Cardiac fibroblast (primary cell): Measurements from ENCODE around the gene PCBD2.

Source experiments
- DNase-seq, 2 donors: peaks; one replicate each; pipeline versions ENCODE4 v3.0.0 to v3.0.0-alpha.2; 2010; ENCODE audit warnings: low read depth in 2 of 2
- H3K4me3 ChIP-seq, 2 donors: replicated peaks in 1 of 2; 1 replicate in 1 of 2; 2 replicates in 1 of 2; pipeline ENCODE4 v1.5.1; 2011; ENCODE audit warnings: low read depth in 2 of 2, low read length in 2 of 2, mild to moderate bottlenecking in 2 of 2, moderate library complexity in 1 of 2
- CTCF ChIP-seq: IDR thresholded peaks from one replicate; pipeline ENCODE4 v1.5.1; 2011; ENCODE audit warnings: low read depth, mild to moderate bottlenecking, low read length, inconsistent platforms

PCBD2 gene

GRCh38 chr5:134939500-134939899, 34.6 kb downstream of the PCBD2 start:
- TF ChIP-seq CTCF, result no peak
- no peak for DNase-seq
- no peak overlapping the region for H3K4me3 ChIP-seq

DNA sequence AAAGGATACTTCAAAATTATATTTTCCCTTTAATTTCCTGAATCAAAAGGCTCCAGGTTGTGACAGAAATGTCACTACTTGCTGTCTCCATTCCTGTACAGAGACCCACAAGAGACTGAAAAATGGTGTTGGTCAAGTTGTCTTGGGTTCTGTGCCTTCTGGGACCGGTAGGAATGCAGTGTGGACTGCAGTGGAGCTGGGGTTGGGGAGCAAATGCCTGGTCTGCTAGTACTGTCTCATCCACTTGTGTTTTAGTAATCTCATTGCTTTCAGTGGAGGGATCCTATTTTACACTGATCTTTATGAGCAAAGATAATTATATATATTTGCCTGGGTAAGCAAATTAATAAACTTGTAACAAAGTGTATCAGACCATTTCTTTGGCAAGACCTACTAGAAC, 38.6 kb downstream of the PCBD2 start:
- H3K4me3 ChIP-seq, result no peak overlapping the region
- TF ChIP-seq CTCF, result no peak
- DNase-seq, result no peak

GRCh38 chr5:134944630-134945029, 39.7 kb downstream of the PCBD2 start:
- TF ChIP-seq CTCF, result no peak
- no peak for DNase-seq
- H3K4me3 ChIP-seq, result no peak overlapping the region

GRCh38 chr5:134945041-134945440, 40.1 kb downstream of the PCBD2 start:
- H3K4me3 ChIP-seq, result no peak overlapping the region
- no peak for DNase-seq
- TF ChIP-seq CTCF, result no peak

DNA sequence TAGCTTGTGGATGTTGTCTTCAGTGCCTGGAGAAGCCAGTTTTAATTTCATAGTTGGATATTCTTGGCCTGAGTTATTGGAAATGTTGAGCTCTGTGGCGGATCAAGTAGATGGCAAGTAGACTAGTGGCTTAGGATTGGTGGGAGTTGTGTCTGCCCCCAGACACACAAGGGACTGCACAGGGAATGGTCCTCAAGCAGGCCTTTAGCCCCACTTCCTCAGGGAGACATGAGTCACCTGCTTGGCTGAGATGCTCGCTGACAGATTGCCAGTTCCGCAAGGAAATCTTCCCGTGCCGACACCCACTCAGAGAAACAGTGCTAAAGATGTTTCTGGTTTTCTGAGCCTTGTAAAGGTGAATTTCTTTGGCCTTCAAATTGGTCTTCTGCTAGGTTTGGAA, 44.0 kb downstream of the PCBD2 start:
- H3K4me3 ChIP-seq, result no peak overlapping the region
- peak; percentile 61 to 64 for DNase-seq
- no peak for TF ChIP-seq CTCF

DNA sequence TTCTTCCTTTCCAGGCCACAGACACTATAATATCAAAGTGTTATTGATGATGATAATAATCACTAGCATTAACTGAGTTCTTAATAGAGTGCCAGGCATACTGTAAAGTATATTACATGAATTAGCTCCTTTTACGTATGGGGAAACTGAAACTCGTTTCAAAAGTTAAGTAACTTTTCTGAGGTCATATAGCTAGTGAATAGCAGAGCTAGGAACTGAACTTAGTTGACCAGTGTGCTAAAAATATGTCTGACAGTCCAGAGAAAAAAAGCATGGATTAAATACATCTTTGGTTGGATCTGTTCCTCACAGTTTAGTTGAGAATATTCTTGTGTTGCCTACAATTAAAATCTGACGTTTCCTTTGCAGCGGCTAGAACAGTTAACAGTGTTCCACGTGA, 44.4 kb downstream of the PCBD2 start:
- no peak for DNase-seq
- no peak for TF ChIP-seq CTCF
- H3K4me3 ChIP-seq, result no peak overlapping the region

DNA sequence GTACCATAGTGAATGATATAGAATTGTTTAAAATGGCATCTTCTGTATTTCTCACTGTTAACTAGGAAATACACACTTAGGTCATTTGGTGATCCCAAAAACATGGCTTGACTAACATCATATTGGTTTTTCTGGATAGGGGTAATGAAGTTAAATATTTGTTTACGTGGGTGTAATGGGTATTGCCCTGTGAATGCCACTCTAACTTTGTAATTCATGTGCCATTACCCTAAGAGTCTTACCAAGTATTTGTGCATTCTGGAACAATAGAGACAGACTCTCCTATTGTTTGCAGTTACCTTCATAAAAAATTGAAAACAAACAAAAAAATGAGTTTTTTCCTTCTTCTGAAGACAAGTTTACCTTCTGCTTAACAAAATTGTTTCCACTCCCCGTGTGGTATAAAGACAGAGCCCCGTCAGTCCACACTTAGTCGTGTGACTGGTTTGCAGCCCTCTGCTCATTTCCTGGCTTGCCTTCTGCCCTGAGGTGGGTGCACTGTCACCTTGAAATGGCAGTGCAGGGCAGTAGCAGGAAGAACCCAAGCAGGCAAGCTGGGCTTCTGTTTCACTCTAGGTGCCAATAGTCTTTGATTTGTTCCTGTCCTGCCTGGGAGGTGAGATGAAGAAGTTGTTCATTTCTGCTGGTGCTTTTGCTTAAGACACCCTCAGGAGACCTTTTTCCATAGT, 53.1 kb downstream of the PCBD2 start:
- DNase-seq, result no peak
- TF ChIP-seq CTCF, result no peak
- H3K4me3 ChIP-seq, result no peak overlapping the region
